ENCODE data around the gene LYL1. TPM values are rescaled to one million over a fixed set of nuclear protein-coding genes. Genes with fewer than 3 reads are reported as not detected.

The LYL1 gene
- total and polyA plus RNA-seq, 2 donors (not counting 3 experiments of a cell fraction or from before 2014, with no cell fraction given): 74.4 to 87.3 TPM

DNA sequence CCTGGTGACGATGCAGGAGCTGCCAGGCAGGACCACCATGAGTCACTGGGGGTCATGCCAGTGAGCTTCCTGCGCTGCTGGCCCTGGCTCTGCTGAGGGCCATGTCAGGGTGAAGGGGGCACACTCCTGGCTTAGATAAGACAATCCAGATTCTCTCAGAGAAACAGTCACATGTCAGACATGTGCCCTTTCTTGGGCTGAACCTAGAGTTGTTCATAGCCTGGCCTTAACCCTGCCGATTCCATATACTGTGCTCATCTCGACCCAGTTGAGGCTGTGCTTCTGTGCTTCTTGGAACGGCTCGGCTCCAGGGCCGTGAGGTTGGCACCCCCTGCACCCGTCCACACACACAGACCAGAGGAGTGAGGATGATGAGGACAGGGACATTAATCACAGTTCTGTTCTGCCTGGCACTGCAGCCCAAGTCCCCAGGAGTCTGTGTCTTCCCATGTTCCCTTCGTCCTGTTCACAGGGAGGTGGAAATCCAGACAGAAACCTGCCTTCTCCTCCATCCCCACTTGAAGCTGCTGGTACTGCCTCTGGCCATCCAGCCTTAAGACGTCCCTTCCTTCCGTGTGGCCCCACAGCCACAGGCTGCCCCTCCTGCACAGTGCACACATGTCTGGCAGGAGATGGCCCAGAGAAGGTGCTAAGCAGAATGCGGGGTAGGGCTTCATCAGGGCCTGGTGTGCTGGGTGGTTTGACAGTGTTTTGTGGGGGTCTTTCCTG, 50.0 kb downstream of the LYL1 start:
- ChIA-PET CTCF (interaction anchor here (1.2 to 15.7 kb wide), 4 partner anchors 8 to 75 kb away, joined by 3 to 463 read pairs (median 42); no protein-coding TSS in a partner anchor), POLR2A (no interaction called here)
- Histone ChIP-seq H3K9me3 (replicated peaks; ENCODE audit: control insufficient read depth, insufficient read depth, low read length) (no peaks in the 10 kb centered on the region), H3K4me3 (replicated peaks in 1 of 3; ENCODE audit: insufficient read depth in 1 of 3, low read depth in 1 of 3, low read length in 3 of 3) (no peak overlapping the region), H3K27ac (ENCODE audit: insufficient read depth, low read depth, low read length) (no peak overlapping the region), H3K4me1 (ENCODE audit: control insufficient read depth, extremely low read depth, insufficient read depth, low read length) (peaks cover 62% of the 10 kb centered on the region), H2AFZ (ENCODE audit: low read depth, low read length) (no peak overlapping the region), H3K9ac (replicated peaks; ENCODE audit: extremely low read depth, insufficient read depth, low read length) (no peak overlapping the region), H3K4me2 (ENCODE audit: insufficient read depth, low read length) (no peak overlapping the region), H3K9me1 (replicated peaks; ENCODE audit: control insufficient read depth, extremely low read depth, insufficient read depth, low read length) (no peaks in the 10 kb centered on the region), H3K36me3 (ENCODE audit: control insufficient read depth in 2 of 2, extremely low read depth in 1 of 2, insufficient read depth in 2 of 2, low read length in 2 of 2) (peaks cover 0 to 3% of the 10 kb centered on the region in 2 experiments), H3K27me3 (ENCODE audit: control insufficient read depth in 2 of 2, insufficient read depth in 2 of 2, low read length in 2 of 2) (no peaks in the 10 kb centered on the region), H3K79me2 (ENCODE audit: control insufficient read depth, insufficient read depth, low read length) (no peaks in the 10 kb centered on the region), H4K20me1 (replicated peaks; ENCODE audit: control insufficient read depth, extremely low read depth, insufficient read depth, low read length) (no peaks in the 10 kb centered on the region)
- dilution Hi-C loops (cut with MboI; ENCODE audit: extremely low pct_ligation_motif_present, low sequenced_read_pairs) (no loop called here), intact Hi-C loops (cut with micrococcal nuclease) (loop anchor here (5.0 kb wide), 1 partner anchor 40 kb away; no protein-coding TSS in a partner anchor)
- no peak for TF ChIP-seq FOS (IDR thresholded peaks at IDR 0.05; ENCODE audit: borderline replicate concordance, insufficient read depth, low read length)
- TF ChIP-seq GATA2 (IDR thresholded peaks at IDR 0.05; ENCODE audit: insufficient read depth, insufficient read length, low read depth, low read length): no peak
- TF ChIP-seq, protein P1, sequence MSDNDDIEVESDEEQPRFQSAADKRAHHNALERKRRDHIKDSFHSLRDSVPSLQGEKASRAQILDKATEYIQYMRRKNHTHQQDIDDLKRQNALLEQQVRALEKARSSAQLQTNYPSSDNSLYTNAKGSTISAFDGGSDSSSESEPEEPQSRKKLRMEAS (IDR thresholded peaks at IDR 0.05; ENCODE audit: insufficient read depth, insufficient read length): peak; percentile 39
- TF ChIP-seq POLR2AphosphoS5 (IDR thresholded peaks at IDR 0.05; ENCODE audit: insufficient read depth, low read depth, low read length): no peak
- FAIRE-seq (peak; percentile 43), DNase-seq (ENCODE audit: low read depth, low spot score) (no peak)
- no TSS peak for BruUV-seq (replicated peaks)

DNA sequence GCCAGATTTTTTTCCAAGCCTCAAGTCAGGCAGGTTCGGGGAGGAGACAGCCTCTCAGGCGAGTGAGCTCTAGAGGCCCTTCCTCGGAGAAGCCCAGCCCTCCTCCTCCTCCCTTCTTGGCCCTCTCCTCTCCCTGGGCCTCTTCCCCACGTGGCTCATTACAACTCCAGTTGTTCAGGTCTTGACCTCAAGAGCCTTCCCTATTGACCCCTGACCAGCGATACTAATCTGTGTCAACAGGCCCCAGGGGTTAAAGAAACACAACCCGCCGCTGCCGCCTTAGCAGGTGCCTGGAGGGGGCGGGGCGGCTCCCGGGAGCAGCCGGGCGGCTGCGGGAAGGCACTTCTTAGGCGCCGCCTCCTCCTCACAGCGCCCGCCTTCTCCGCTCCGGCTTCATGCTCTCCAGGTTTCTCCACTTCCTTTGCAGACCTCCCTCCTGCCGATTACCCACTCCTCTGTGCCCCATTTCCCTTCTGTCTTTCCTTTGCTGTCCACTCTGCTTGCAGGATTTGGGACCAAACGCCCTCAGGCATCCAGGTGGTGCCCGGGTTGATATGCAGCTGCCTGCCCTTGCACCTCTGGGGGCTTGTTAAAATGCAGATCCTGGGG, 51.0 kb downstream of the LYL1 start:
- H3K9me1 ChIP-seq (replicated peaks; ENCODE audit: control insufficient read depth, extremely low read depth, insufficient read depth, low read length): no peaks in the 10 kb centered on the region
- FAIRE-seq (peak; percentile 61), DNase-seq (ENCODE audit: low read depth, low spot score) (peak; percentile 49)
- TF ChIP-seq POLR2AphosphoS5 (IDR thresholded peaks at IDR 0.05; ENCODE audit: insufficient read depth, low read depth, low read length) (no peak), MYC (IDR thresholded peaks at IDR 0.05; ENCODE audit: low read depth, low read length) (no peak), GATA2 (IDR thresholded peaks at IDR 0.05; ENCODE audit: insufficient read depth, insufficient read length, low read depth, low read length) (no peak), POLR2A (IDR thresholded peaks at IDR 0.05; ENCODE audit: low read depth, low read length) (no peak), EZH2 (IDR thresholded peaks at IDR 0.05; ENCODE audit: borderline replicate concordance, low read depth, low read length, severe bottlenecking) (no peak), FOS (IDR thresholded peaks at IDR 0.05; ENCODE audit: borderline replicate concordance, insufficient read depth, low read length) (no peak)
- TF ChIP-seq, protein P1 (IDR thresholded peaks at IDR 0.05; ENCODE audit: insufficient read depth, insufficient read length): no peak
- TF ChIP-seq, protein P2, sequence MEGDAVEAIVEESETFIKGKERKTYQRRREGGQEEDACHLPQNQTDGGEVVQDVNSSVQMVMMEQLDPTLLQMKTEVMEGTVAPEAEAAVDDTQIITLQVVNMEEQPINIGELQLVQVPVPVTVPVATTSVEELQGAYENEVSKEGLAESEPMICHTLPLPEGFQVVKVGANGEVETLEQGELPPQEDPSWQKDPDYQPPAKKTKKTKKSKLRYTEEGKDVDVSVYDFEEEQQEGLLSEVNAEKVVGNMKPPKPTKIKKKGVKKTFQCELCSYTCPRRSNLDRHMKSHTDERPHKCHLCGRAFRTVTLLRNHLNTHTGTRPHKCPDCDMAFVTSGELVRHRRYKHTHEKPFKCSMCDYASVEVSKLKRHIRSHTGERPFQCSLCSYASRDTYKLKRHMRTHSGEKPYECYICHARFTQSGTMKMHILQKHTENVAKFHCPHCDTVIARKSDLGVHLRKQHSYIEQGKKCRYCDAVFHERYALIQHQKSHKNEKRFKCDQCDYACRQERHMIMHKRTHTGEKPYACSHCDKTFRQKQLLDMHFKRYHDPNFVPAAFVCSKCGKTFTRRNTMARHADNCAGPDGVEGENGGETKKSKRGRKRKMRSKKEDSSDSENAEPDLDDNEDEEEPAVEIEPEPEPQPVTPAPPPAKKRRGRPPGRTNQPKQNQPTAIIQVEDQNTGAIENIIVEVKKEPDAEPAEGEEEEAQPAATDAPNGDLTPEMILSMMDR (IDR thresholded peaks at IDR 0.05; ENCODE audit: extremely low read depth in 1 of 2, insufficient read depth in 1 of 2, low read depth in 1 of 2, low read length in 2 of 2): no peak
- H4K20me1 ChIP-seq (replicated peaks; ENCODE audit: control insufficient read depth, extremely low read depth, insufficient read depth, low read length): no peaks in the 10 kb centered on the region
- no peaks in the 10 kb centered on the region for H3K9me3 ChIP-seq (replicated peaks; ENCODE audit: control insufficient read depth, insufficient read depth, low read length)
- no peaks in the 10 kb centered on the region for H3K27me3 ChIP-seq (ENCODE audit: control insufficient read depth in 2 of 2, insufficient read depth in 2 of 2, low read length in 2 of 2)
- H3K4me3 ChIP-seq (replicated peaks in 1 of 3; ENCODE audit: insufficient read depth in 1 of 3, low read depth in 1 of 3, low read length in 3 of 3): no peak overlapping the region
- BruUV-seq (replicated peaks): no TSS peak
- peaks cover 53% of the 10 kb centered on the region for H3K4me1 ChIP-seq (ENCODE audit: control insufficient read depth, extremely low read depth, insufficient read depth, low read length)
- H3K9ac ChIP-seq (replicated peaks; ENCODE audit: extremely low read depth, insufficient read depth, low read length): no peak overlapping the region
- no peak overlapping the region for H3K27ac ChIP-seq (ENCODE audit: insufficient read depth, low read depth, low read length)
- intact Hi-C loops (cut with micrococcal nuclease): loop anchor here (5.0 kb wide), 1 partner anchor 41 kb away; no protein-coding TSS in a partner anchor
- H3K4me2 ChIP-seq (ENCODE audit: insufficient read depth, low read length): peak overlapping the region; percentile 20
- H3K36me3 ChIP-seq (ENCODE audit: control insufficient read depth in 2 of 2, extremely low read depth in 1 of 2, insufficient read depth in 2 of 2, low read length in 2 of 2): peaks cover 0 to 3% of the 10 kb centered on the region in 2 experiments
- dilution Hi-C loops (cut with MboI; ENCODE audit: extremely low pct_ligation_motif_present, low sequenced_read_pairs): no loop called here
- peak overlapping the region; percentile 6 for H2AFZ ChIP-seq (ENCODE audit: low read depth, low read length)
- ChIA-PET CTCF (interaction anchor here (1.5 to 15.7 kb wide), 4 partner anchors 9 to 42 kb away, joined by 3 to 463 read pairs (median 42); no protein-coding TSS in a partner anchor), POLR2A (no interaction called here)
- H3K79me2 ChIP-seq (ENCODE audit: control insufficient read depth, insufficient read depth, low read length): no peaks in the 10 kb centered on the region

Data from endothelial cell of umbilical vein (primary cell).